Skeletal muscle cell (primary cell): Measurements from ENCODE around the gene BCL10.

Source experiments
- DNase-seq: peaks from one replicate; pipeline ENCODE4 v3.0.0-alpha.2; 2010; ENCODE audit warnings: low read depth
- H3K4me3 ChIP-seq: 2 replicates; pipeline ENCODE4 v1.5.1; 2011; ENCODE audit warnings: low read depth, mild to moderate bottlenecking, control low read depth, low read length, moderate library complexity

BCL10 gene

GRCh38 chr1:85303440-85304162 is 27.2 kb upstream of the BCL10 start:
- no peak overlapping the region for H3K4me3 ChIP-seq
- DNase-seq: no peak

- DNase-seq: no peak
- no peak overlapping the region for H3K4me3 ChIP-seq
These were observed 23.7 kb upstream of the BCL10 start for GRCh38 chr1:85300140-85300539.

GRCh38 chr1:85297855-85298629 is 21.6 kb upstream of the BCL10 start:
- H3K4me3 ChIP-seq: no peak overlapping the region
- DNase-seq: peak; percentile 99

GRCh38 chr1:85297538-85297854 is 21.1 kb upstream of the BCL10 start:
- no peak for DNase-seq
- H3K4me3 ChIP-seq: no peak overlapping the region

GRCh38 chr1:85296980-85297379 is 20.5 kb upstream of the BCL10 start:
- no peak overlapping the region for H3K4me3 ChIP-seq
- DNase-seq: no peak

GRCh38 chr1:85295654-85296053 is 19.2 kb upstream of the BCL10 start:
- no peak overlapping the region for H3K4me3 ChIP-seq
- DNase-seq: no peak

- DNase-seq: no peak
- no peak overlapping the region for H3K4me3 ChIP-seq
These were observed 18.6 kb upstream of the BCL10 start for GRCh38 chr1:85295006-85295431.

GRCh38 chr1:85290826-85291225 is 14.4 kb upstream of the BCL10 start:
- no peak for DNase-seq
- H3K4me3 ChIP-seq: no peak overlapping the region

- no peak for DNase-seq
- H3K4me3 ChIP-seq: no peak overlapping the region
These were observed 13.5 kb upstream of the BCL10 start for GRCh38 chr1:85289848-85290335.

GRCh38 chr1:85289207-85289847 is 12.9 kb upstream of the BCL10 start:
- H3K4me3 ChIP-seq: no peak overlapping the region
- DNase-seq: peak; percentile 76

- no peak for DNase-seq
- H3K4me3 ChIP-seq: no peak overlapping the region
These were observed 7.8 kb upstream of the BCL10 start for GRCh38 chr1:85284202-85284601.

GRCh38 chr1:85283475-85284199 is 7.2 kb upstream of the BCL10 start:
- no peak for DNase-seq
- no peak overlapping the region for H3K4me3 ChIP-seq

GRCh38 chr1:85282424-85282823 is 6.0 kb upstream of the BCL10 start:
- H3K4me3 ChIP-seq: no peak overlapping the region
- DNase-seq: no peak

GRCh38 chr1:85280636-85281035 is 4.2 kb upstream of the BCL10 start:
- no peak for DNase-seq
- H3K4me3 ChIP-seq: no peak overlapping the region

- H3K4me3 ChIP-seq: peak overlapping the region; percentile 29
- DNase-seq: no peak
These were observed 3.1 kb upstream of the BCL10 start for GRCh38 chr1:85279458-85280080.

- H3K4me3 ChIP-seq: peak overlapping the region; percentile 29
- DNase-seq: peak; percentile 91
These were observed 2.5 kb upstream of the BCL10 start for GRCh38 chr1:85278853-85279314.

GRCh38 chr1:85277802-85278201 is 1.4 kb upstream of the BCL10 start:
- no peak overlapping the region for H3K4me3 ChIP-seq
- no peak for DNase-seq

GRCh38 chr1:85276978-85277639 is 677 bp upstream of the BCL10 start:
- peak overlapping the region; percentile 74 for H3K4me3 ChIP-seq
- DNase-seq: no peak

- no peak for DNase-seq
- H3K4me3 ChIP-seq: peak overlapping the region; percentile 74
These were observed 674 bp downstream of the BCL10 start for GRCh38 chr1:85275701-85276214.
